ENCODE results near the gene SYNPR. TPM values are rescaled to one million over a fixed set of nuclear protein-coding genes. Genes with fewer than 3 reads are reported as not detected.

Gene SYNPR
- total RNA-seq, 1 donor from 2014 or later: 0.27 TPM

- H3K4me3 Mint-ChIP-seq (ENCODE audit: unreplicated experiment): no peak overlapping the region
- no peak for TF ChIP-seq EZH2 (IDR thresholded peaks at IDR 0.05; ENCODE audit: insufficient read depth, low read length)
- peak; percentile 34 for TF ChIP-seq CTCF (IDR thresholded peaks at IDR 0.05; ENCODE audit: insufficient read depth, low read depth, low read length)
- FAIRE-seq: no peak
- no peaks in the 10 kb centered on the region for H3K27me3 ChIP-seq (ENCODE audit: insufficient read depth, low read length)
- H3K27me3 Mint-ChIP-seq (ENCODE audit: low read depth, unreplicated experiment): peaks cover 3% of the 10 kb centered on the region
- no peak overlapping the region for H3K4me2 ChIP-seq (ENCODE audit: low read length)
- no peak overlapping the region for H2AFZ ChIP-seq (ENCODE audit: low read depth, low read length)
- H3K9ac ChIP-seq (ENCODE audit: low read length): no peak overlapping the region
- H3K9me3 Mint-ChIP-seq (ENCODE audit: unreplicated experiment): no peaks in the 10 kb centered on the region
- H3K36me3 Mint-ChIP-seq (ENCODE audit: low read depth, unreplicated experiment): no peaks in the 10 kb centered on the region
- H3K9me3 ChIP-seq (ENCODE audit: insufficient read depth, low read depth, low read length): no peaks in the 10 kb centered on the region
- H3K27ac ChIP-seq (ENCODE audit: low read depth, low read length): no peak overlapping the region
- DNase-seq (ENCODE audit: low read depth): no peak
- H3K79me2 ChIP-seq (ENCODE audit: insufficient read depth, low read length): no peaks in the 10 kb centered on the region
- H3K4me1 Mint-ChIP-seq (ENCODE audit: low read depth, unreplicated experiment): peaks cover 4% of the 10 kb centered on the region
- no peak overlapping the region for H3K4me3 ChIP-seq (ENCODE audit: insufficient read depth, low read depth, low read length)
- no peaks in the 10 kb centered on the region for H3K36me3 ChIP-seq (ENCODE audit: insufficient read depth, low read length)
- H4K20me1 ChIP-seq (ENCODE audit: insufficient read depth, low read length): no peaks in the 10 kb centered on the region
- no peak overlapping the region for H3K27ac Mint-ChIP-seq (ENCODE audit: unreplicated experiment)
- H3K4me1 ChIP-seq (ENCODE audit: insufficient read depth, low read length): no peaks in the 10 kb centered on the region
Measured at GRCh38 chr3:63364910-63365309, 86.8 kb downstream of the SYNPR start.

GRCh38 chr3:63365671-63366070 lies 87.6 kb downstream of the SYNPR start:
- no peak overlapping the region for H3K27ac Mint-ChIP-seq (ENCODE audit: unreplicated experiment)
- H4K20me1 ChIP-seq (ENCODE audit: insufficient read depth, low read length): no peaks in the 10 kb centered on the region
- TF ChIP-seq EZH2 (IDR thresholded peaks at IDR 0.05; ENCODE audit: insufficient read depth, low read length): no peak
- TF ChIP-seq CTCF (IDR thresholded peaks at IDR 0.05; ENCODE audit: insufficient read depth, low read depth, low read length): no peak
- no peaks in the 10 kb centered on the region for H3K4me1 ChIP-seq (ENCODE audit: insufficient read depth, low read length)
- H3K27me3 ChIP-seq (ENCODE audit: insufficient read depth, low read length): no peaks in the 10 kb centered on the region
- no peak overlapping the region for H3K4me3 Mint-ChIP-seq (ENCODE audit: unreplicated experiment)
- H3K9me3 ChIP-seq (ENCODE audit: insufficient read depth, low read depth, low read length): no peaks in the 10 kb centered on the region
- no peak overlapping the region for H3K4me3 ChIP-seq (ENCODE audit: insufficient read depth, low read depth, low read length)
- no peak overlapping the region for H3K4me2 ChIP-seq (ENCODE audit: low read length)
- FAIRE-seq (no peak), DNase-seq (ENCODE audit: low read depth) (no peak)
- no peak overlapping the region for H3K9ac ChIP-seq (ENCODE audit: low read length)
- no peak overlapping the region for H2AFZ ChIP-seq (ENCODE audit: low read depth, low read length)
- no peaks in the 10 kb centered on the region for H3K36me3 Mint-ChIP-seq (ENCODE audit: low read depth, unreplicated experiment)
- peaks cover 3% of the 10 kb centered on the region for H3K27me3 Mint-ChIP-seq (ENCODE audit: low read depth, unreplicated experiment)
- H3K4me1 Mint-ChIP-seq (ENCODE audit: low read depth, unreplicated experiment): peaks cover 4% of the 10 kb centered on the region
- no peaks in the 10 kb centered on the region for H3K79me2 ChIP-seq (ENCODE audit: insufficient read depth, low read length)
- H3K9me3 Mint-ChIP-seq (ENCODE audit: unreplicated experiment): no peaks in the 10 kb centered on the region
- H3K36me3 ChIP-seq (ENCODE audit: insufficient read depth, low read length): no peaks in the 10 kb centered on the region
- no peak overlapping the region for H3K27ac ChIP-seq (ENCODE audit: low read depth, low read length)

GRCh38 chr3:63370094-63370493 lies 92.0 kb downstream of the SYNPR start:
- no peak overlapping the region for H3K27ac ChIP-seq (ENCODE audit: low read depth, low read length)
- FAIRE-seq: no peak
- H3K36me3 ChIP-seq (ENCODE audit: insufficient read depth, low read length): no peaks in the 10 kb centered on the region
- H3K4me1 ChIP-seq (ENCODE audit: insufficient read depth, low read length): no peaks in the 10 kb centered on the region
- H4K20me1 ChIP-seq (ENCODE audit: insufficient read depth, low read length): no peaks in the 10 kb centered on the region
- no peaks in the 10 kb centered on the region for H3K9me3 ChIP-seq (ENCODE audit: insufficient read depth, low read depth, low read length)
- TF ChIP-seq CTCF (IDR thresholded peaks at IDR 0.05; ENCODE audit: insufficient read depth, low read depth, low read length) (no peak), EZH2 (IDR thresholded peaks at IDR 0.05; ENCODE audit: insufficient read depth, low read length) (no peak)
- H2AFZ ChIP-seq (ENCODE audit: low read depth, low read length): no peak overlapping the region
- no peak for DNase-seq (ENCODE audit: low read depth)
- Mint-ChIP-seq H3K36me3 (ENCODE audit: low read depth, unreplicated experiment) (no peaks in the 10 kb centered on the region), H3K4me3 (ENCODE audit: unreplicated experiment) (no peak overlapping the region), H3K9me3 (ENCODE audit: unreplicated experiment) (peaks cover 2% of the 10 kb centered on the region), H3K4me1 (ENCODE audit: low read depth, unreplicated experiment) (no peaks in the 10 kb centered on the region), H3K27me3 (ENCODE audit: low read depth, unreplicated experiment) (peaks cover 5% of the 10 kb centered on the region), H3K27ac (ENCODE audit: unreplicated experiment) (no peak overlapping the region)
- no peak overlapping the region for H3K9ac ChIP-seq (ENCODE audit: low read length)
- H3K4me3 ChIP-seq (ENCODE audit: insufficient read depth, low read depth, low read length): no peak overlapping the region
- H3K79me2 ChIP-seq (ENCODE audit: insufficient read depth, low read length): no peaks in the 10 kb centered on the region
- H3K27me3 ChIP-seq (ENCODE audit: insufficient read depth, low read length): peaks cover 3% of the 10 kb centered on the region
- no peak overlapping the region for H3K4me2 ChIP-seq (ENCODE audit: low read length)
